ENCODE data around the gene MFAP2. TPM values are rescaled to one million over a fixed set of nuclear protein-coding genes. Genes with fewer than 3 reads are reported as not detected.

Gene MFAP2
- total and polyA plus RNA-seq, 8 donors, result 8.0 to 380 (median 282) TPM

GRCh38 chr1:16988210-16988609 lies 7.8 kb upstream of the MFAP2 start:
- no peak overlapping the region for H3K4me3 ChIP-seq
- intact Hi-C loops (cut with DNase I), result no loop called here
- no peak for TF ChIP-seq CTCF (IDR thresholded peaks at IDR 0.05)
- no peaks in the 10 kb centered on the region for H3K9me3 ChIP-seq
- no peaks in the 10 kb centered on the region for H3K4me1 ChIP-seq
- ATAC-seq (no peak), DNase-seq (no peak)
- H3K36me3 ChIP-seq, result peaks cover 0 to 78% of the 10 kb centered on the region in 2 donors
- no peak overlapping the region for H3K27ac ChIP-seq
- peaks cover 0 to under 1% of the 10 kb centered on the region in 2 donors for H3K27me3 ChIP-seq

- H3K27me3 ChIP-seq, result peaks cover 0 to 13% of the 10 kb centered on the region in 2 donors
- H3K27ac ChIP-seq, result no peak overlapping the region
- H3K9me3 ChIP-seq, result no peaks in the 10 kb centered on the region
- no peak for DNase-seq
- H3K4me3 ChIP-seq, result no peak overlapping the region
- intact Hi-C loops (cut with DNase I), result no loop called here
- H3K4me1 ChIP-seq, result no peaks in the 10 kb centered on the region
- no peak for ATAC-seq
- no peak for TF ChIP-seq CTCF (IDR thresholded peaks at IDR 0.05)
- H3K36me3 ChIP-seq, result peaks cover 0 to 68% of the 10 kb centered on the region in 2 donors
These were observed 6.5 kb upstream of the MFAP2 start for GRCh38 chr1:16986962-16987361.

- no peak for ATAC-seq
- no peaks in the 10 kb centered on the region for H3K4me1 ChIP-seq
- H3K4me3 ChIP-seq, result no peak overlapping the region
- no peak overlapping the region for H3K27ac ChIP-seq
- H3K9me3 ChIP-seq, result no peaks in the 10 kb centered on the region
- TF ChIP-seq CTCF (IDR thresholded peaks at IDR 0.05), result no peak
- peaks cover 0 to 64% of the 10 kb centered on the region in 2 donors for H3K36me3 ChIP-seq
- intact Hi-C loops (cut with DNase I), result no loop called here
- H3K27me3 ChIP-seq, result peaks cover 0 to 17% of the 10 kb centered on the region in 2 donors
- DNase-seq, result no peak
These were observed 6.1 kb upstream of the MFAP2 start for GRCh38 chr1:16986560-16986959.

GRCh38 chr1:16986113-16986512 lies 5.7 kb upstream of the MFAP2 start:
- H3K27ac ChIP-seq, result no peak overlapping the region
- no peaks in the 10 kb centered on the region for H3K9me3 ChIP-seq
- no peaks in the 10 kb centered on the region for H3K4me1 ChIP-seq
- TF ChIP-seq CTCF (IDR thresholded peaks at IDR 0.05), result no peak
- no peak overlapping the region for H3K4me3 ChIP-seq
- H3K36me3 ChIP-seq, result peaks cover 0 to 60% of the 10 kb centered on the region in 2 donors
- DNase-seq, result no peak
- intact Hi-C loops (cut with DNase I), result no loop called here
- ATAC-seq, result no peak
- peaks cover 0 to 21% of the 10 kb centered on the region in 2 donors for H3K27me3 ChIP-seq

GRCh38 chr1:16984717-16985116 lies 4.3 kb upstream of the MFAP2 start:
- Histone ChIP-seq H3K9me3 (no peaks in the 10 kb centered on the region), H3K27me3 (peaks cover 0 to 35% of the 10 kb centered on the region in 2 donors), H3K27ac (peak overlapping the region in 1 of 2 donors; percentile 5), H3K4me1 (peaks cover 3 to 10% of the 10 kb centered on the region in 2 donors), H3K36me3 (peaks cover 0 to 46% of the 10 kb centered on the region in 2 donors), H3K4me3 (no peak overlapping the region)
- ATAC-seq, result peak; percentile 54
- DNase-seq, result peak in 2 of 4 donors; percentile 70 to 72
- intact Hi-C loops (cut with DNase I), result no loop called here
- no peak for TF ChIP-seq CTCF (IDR thresholded peaks at IDR 0.05)
